Prostate gland (tissue), 2 donors: ENCODE results near the gene ANKRD33. TPM values are rescaled to one million over a fixed set of nuclear protein-coding genes. Genes with fewer than 3 reads are reported as not detected.

Experiments used
- DNase-seq: peaks from one replicate; pipeline ENCODE4 v3.0.0-alpha.2; 2019; ENCODE audit warnings: low spot score
- H3K27ac ChIP-seq, 2 donors: fragments of 200-600 bp; sonication (generic); 2 replicates each; pipeline ENCODE4 v1.5.1; 2017 to 2019
- H3K27me3 ChIP-seq: fragments of 200-600 bp; sonication (generic); replicated peaks from 2 replicates; pipeline ENCODE4 v1.5.1; 2019; ENCODE audit not compliant: insufficient read depth
- H3K36me3 ChIP-seq, 2 donors: fragments of 200-600 bp; sonication (generic); 1 replicate in 1 of 2; 2 replicates in 1 of 2; pipeline versions ENCODE4 v1.5.1 to v1.8.1; 2017 to 2019
- H3K4me1 ChIP-seq: fragments of 200-600 bp; sonication (generic); replicated peaks from 2 replicates; pipeline ENCODE4 v1.5.1; 2019
- H3K4me3 ChIP-seq, 2 donors: fragments of 200-600 bp; sonication (generic); 2 replicates each; pipeline ENCODE4 v1.5.1; 2017 to 2019
- H3K9me3 ChIP-seq: fragments of 200-600 bp; sonication (generic); 2 replicates; pipeline ENCODE4 v1.5.1; 2017
- CTCF ChIP-seq, 4 experiments: fragments of 200-600 bp in 2 of 4; fragments of 450-650 bp in 2 of 4; sonication (generic) in 2 of 4; IDR thresholded peaks; 1 replicate in 3 of 4; 2 replicates in 1 of 4; pipeline ENCODE4 v1.5.1; 2016 to 2019; ENCODE audit warnings: antibody characterized with exemption in 4 of 4, mild to moderate bottlenecking in 2 of 4, moderate library complexity in 2 of 4
- POLR2A ChIP-seq: fragments of 450-650 bp; IDR thresholded peaks from one replicate; pipeline ENCODE4 v1.6.1; 2016; ENCODE audit warnings: antibody characterized with exemption, mild to moderate bottlenecking
- POLR2AphosphoS5 ChIP-seq: sonication (generic); formaldehyde crosslinking; IDR thresholded peaks from one replicate; pipeline ENCODE4 v1.6.1; 2017; ENCODE audit warnings: antibody characterized with exemption
- WGBS: methylation state at CpG from one replicate; pipeline ENCODE4 v1.1.5; 2018; 5-methylcytosine and 5-hydroxymethylcytosine counted together
- intact Hi-C: fragments of 100-400 bp; cut with DNase I; formaldehyde crosslinking; loops from one replicate; pipeline ENCODE4 v1.14.2; 2022
- total RNA-seq, 2 donors: library from RNA; depleted of rRNA; stranded (reverse); fragments of >200 nt; gene quantifications; one replicate each; pipeline ENCODE4 v1.1.0, GENCODE V29; 2016

Gene ANKRD33
- total RNA-seq, 2 donors from 2014 or later = not detected

- WGBS = 34% methylated on average over 6 of the region's 6 CpGs
- Histone ChIP-seq H3K27me3 (no peaks in the 10 kb centered on the region), H3K4me1 (no peaks in the 10 kb centered on the region), H3K27ac (no peak overlapping the region), H3K4me3 (no peak overlapping the region), H3K36me3 (no peaks in the 10 kb centered on the region), H3K9me3 (no peaks in the 10 kb centered on the region)
- DNase-seq = no peak
- TF ChIP-seq CTCF (IDR thresholded peaks at IDR 0.05) (no peak), POLR2AphosphoS5 (no peak), POLR2A (no peak)
- intact Hi-C loops = no loop called here
Observed at GRCh38 chr12:51841727-51842126, 46.2 kb upstream of the ANKRD33 start.

DNA sequence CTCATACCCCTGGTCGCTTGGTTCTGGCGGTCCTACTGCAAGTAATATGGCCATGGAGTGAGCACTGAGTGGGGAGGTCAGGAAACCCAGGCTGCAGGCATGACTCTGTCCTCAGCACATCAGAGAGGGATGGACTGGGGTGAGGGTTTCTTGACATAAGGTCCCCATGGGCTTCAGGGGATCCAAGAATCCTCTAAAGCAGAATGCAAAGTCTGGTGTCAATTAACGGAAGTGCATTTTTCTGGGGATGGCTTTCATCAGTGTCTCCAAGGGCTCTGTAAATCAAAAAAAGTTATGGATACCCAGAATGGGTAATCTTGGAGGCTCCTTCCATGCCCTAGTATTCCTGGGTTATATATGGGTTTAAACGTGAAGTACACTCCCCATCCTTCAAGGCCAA, 43.0 kb upstream of the ANKRD33 start:
- TF ChIP-seq CTCF (IDR thresholded peaks at IDR 0.05) (no peak), POLR2A (no peak), POLR2AphosphoS5 (no peak)
- H3K27ac ChIP-seq = no peak overlapping the region
- H3K36me3 ChIP-seq = no peaks in the 10 kb centered on the region
- no peaks in the 10 kb centered on the region for H3K27me3 ChIP-seq
- intact Hi-C loops = no loop called here
- H3K4me1 ChIP-seq = no peaks in the 10 kb centered on the region
- no peak for DNase-seq
- H3K9me3 ChIP-seq = no peaks in the 10 kb centered on the region
- H3K4me3 ChIP-seq = no peak overlapping the region
- WGBS = 96% methylated on average over 4 of the region's 4 CpGs

GRCh38 chr12:51845482-51845881, 42.4 kb upstream of the ANKRD33 start:
- no peak for DNase-seq
- Histone ChIP-seq H3K4me3 (no peak overlapping the region), H3K9me3 (no peaks in the 10 kb centered on the region), H3K36me3 (no peaks in the 10 kb centered on the region), H3K4me1 (no peaks in the 10 kb centered on the region), H3K27me3 (no peaks in the 10 kb centered on the region), H3K27ac (no peak overlapping the region)
- WGBS = 59% methylated on average over 7 of the region's 7 CpGs
- TF ChIP-seq CTCF (IDR thresholded peaks at IDR 0.05) (no peak), POLR2AphosphoS5 (no peak), POLR2A (no peak)
- intact Hi-C loops = no loop called here

GRCh38 chr12:51846271-51846691, 41.6 kb upstream of the ANKRD33 start:
- Histone ChIP-seq H3K36me3 (no peaks in the 10 kb centered on the region), H3K27me3 (no peaks in the 10 kb centered on the region), H3K4me1 (no peaks in the 10 kb centered on the region), H3K4me3 (peak overlapping the region in 1 of 2 donors; percentile 35), H3K27ac (no peak overlapping the region), H3K9me3 (no peaks in the 10 kb centered on the region)
- DNase-seq = no peak
- TF ChIP-seq POLR2AphosphoS5 (no peak), POLR2A (no peak), CTCF (IDR thresholded peaks at IDR 0.05) (no peak)
- 64% methylated on average over 15 of the region's 15 CpGs for WGBS
- intact Hi-C loops = no loop called here

DNA sequence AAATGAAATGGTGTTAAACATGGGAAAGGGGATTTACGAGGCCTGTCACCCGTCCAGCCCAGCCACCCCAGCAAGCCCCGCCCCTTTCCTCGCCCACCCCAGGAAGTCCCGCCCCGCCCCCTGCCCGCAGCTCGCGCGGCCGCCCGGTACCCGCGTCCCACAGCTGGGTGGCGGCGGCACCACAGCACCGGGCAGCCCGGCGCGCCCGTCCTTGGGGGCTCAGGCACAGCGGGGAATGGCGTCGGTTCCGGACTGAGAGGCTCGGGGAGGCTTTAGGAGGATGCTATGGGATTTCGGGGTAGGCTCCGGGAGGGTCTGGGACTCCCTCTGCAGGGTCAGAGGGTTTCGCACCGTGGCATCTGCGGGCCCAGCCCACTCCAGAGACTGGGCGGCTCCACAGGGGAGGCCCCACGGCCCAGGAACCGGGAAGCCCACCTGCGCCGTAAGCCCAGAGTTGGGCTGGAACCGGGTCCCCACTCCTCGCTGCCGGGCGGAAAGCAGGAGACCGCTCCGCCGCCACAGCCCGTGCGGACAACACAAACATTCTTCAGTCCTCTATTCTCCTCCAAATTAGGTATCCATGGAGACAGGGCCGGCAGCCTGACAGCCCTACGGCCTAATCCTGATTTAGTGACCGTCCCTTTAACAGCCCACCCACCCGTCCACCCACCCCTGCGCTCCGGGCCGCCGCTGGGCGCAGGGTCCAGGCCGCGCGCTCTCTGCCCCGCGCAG, 40.8 kb upstream of the ANKRD33 start:
- Histone ChIP-seq H3K27me3 (no peaks in the 10 kb centered on the region), H3K4me3 (peak overlapping the region; percentile 35 to 42)
- DNase-seq = peak; percentile 34

More for the DNA sequence above, 40.8 kb upstream of the ANKRD33 start:
- Histone ChIP-seq H3K36me3 (no peaks in the 10 kb centered on the region), H3K27ac (peak overlapping the region in 1 of 2 donors; percentile 20), H3K4me1 (no peaks in the 10 kb centered on the region), H3K9me3 (no peaks in the 10 kb centered on the region)
- intact Hi-C loops = no loop called here
- WGBS = 2% methylated on average over 32 of the region's 59 CpGs
- TF ChIP-seq POLR2A (no peak), CTCF (IDR thresholded peaks at IDR 0.05) (no peak), POLR2AphosphoS5 (no peak)
